Umbilical cord (tissue), 2 donors: ENCODE measurements around the gene ZDHHC11. TPM values are rescaled to one million over a fixed set of nuclear protein-coding genes. Genes with fewer than 3 reads are reported as not detected.
"Not testable (repeated sequence)": the region's sequence is repeated elsewhere in the genome, so short reads cannot be mapped to it uniquely, and the experiment has no call there.

Source experiments
- DNase-seq: peaks from one replicate; pipeline ENCODE4 v3.0.0-alpha.2; 2015; ENCODE audit warnings: low spot score
- total RNA-seq: library from RNA; depleted of rRNA; stranded (reverse); fragments of >200 nt; gene quantifications from one replicate; pipeline ENCODE4 v1.2.3, GENCODE V29; 2014; ENCODE audit warnings: low replicate concordance; ENCODE audit not compliant: insufficient read depth

Gene ZDHHC11
- total RNA-seq, 1 donor from 2014 or later = not detected

DNA sequence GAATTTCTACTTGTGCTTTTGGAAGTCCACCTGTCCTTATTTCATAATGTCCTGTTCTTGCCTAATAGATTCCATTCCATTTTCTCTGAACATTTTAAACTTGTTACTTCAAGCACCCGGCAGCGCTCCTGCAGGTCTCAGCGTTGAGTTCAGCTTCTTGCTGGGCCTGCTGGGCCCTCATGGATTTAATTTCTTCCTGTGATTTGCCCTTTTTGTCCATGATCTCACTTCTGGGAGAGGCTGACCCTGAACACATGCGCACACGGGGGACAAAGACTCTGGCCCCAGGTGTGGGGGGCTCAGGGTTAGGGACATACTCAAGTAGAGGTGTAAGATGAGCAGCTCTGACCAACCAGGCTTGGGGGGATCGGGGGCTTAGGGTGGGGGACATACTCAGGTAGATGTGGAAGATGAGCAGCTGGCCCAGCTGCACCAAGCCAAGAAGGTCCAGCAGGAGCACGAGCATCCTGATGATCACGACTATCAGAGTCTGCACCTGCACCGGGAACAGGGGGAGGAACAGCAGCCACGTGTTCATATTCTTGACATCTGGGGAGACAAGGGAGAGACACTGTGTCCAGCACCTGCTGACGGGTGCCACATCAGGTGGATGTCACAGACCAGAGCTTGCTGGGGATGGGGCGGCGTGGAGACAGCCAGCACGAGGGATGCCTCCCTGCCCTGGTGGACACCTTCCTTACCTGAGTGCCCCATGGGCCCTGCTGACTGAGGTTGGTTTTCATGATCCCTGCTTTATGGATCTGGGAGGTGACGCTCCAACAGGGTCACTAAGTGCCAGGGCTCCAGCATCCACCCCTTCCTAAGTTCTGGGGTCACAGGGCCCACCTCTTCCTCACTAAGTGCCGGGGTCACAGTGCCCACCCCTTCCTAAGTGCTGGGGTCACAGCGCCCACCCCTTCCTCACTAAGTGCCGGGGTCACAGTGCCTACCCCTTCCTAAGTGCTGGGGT, 102.5 kb downstream of the ZDHHC11 start:
- DNase-seq = not testable (repeated sequence)

DNA sequence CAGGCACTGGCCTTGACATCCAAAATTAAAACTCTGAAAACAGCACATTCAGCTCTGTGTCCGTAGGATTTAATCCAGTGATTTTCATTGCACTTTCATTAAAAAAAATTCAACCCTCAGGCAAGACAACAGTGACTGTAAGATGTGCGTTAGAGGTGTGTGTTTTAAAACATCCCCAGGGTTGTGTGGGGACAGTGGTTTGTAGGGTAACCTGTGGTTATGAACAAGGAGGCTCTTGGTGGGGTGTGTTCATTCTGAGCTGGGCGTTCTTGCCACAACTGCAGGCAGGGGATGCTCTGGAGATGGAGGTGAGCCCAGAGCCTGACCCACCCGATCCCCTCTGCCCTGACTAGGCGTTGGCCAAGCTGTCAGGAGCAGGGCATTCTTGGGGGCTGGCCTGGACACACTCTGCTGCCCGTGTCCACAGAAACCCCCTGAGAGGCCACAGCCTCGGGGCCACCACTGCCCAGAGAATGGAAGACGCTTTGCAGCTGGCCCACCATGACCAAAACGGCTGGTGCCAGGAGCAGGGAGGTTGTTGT, 103.4 kb downstream of the ZDHHC11 start:
- not testable (repeated sequence) for DNase-seq

DNA sequence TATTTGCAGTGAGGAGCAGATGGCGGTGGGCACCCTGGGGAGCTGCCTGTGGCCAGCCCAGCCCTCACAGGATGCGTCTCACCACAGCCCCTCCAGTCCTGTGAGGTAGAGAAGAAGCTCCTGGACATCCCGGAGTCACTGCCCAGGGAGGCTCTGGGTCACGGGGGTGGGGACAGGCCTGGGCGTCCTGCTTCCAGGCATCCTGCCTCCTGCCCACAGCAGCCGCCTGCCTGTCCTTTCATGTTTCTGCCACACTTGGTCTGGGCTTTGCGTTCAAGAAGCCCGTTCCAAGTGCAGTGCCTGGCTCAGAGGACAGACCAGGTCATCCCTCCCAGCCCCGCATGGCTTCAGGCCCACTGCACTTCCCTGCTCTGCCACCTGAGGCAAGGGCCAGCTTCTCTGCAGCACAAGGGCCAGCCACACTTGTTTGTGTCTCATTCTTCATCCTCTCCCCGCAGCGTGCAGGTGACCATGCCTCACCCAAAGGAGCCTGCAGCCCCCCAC, 104.5 kb downstream of the ZDHHC11 start:
- no peak for DNase-seq

Other genes with a start within 250 kb of the ZDHHC11 start
- gene CEP72, start 238.6 kb downstream of the ZDHHC11 start, total RNA-seq = 0.72 TPM
- gene TPPP, start 157.6 kb downstream of the ZDHHC11 start, total RNA-seq = 1.9 TPM
- 4.3 TPM for gene ZDHHC11B, start 66.3 kb downstream of the ZDHHC11 start, total RNA-seq
- 29.6 TPM for gene BRD9, start 41.8 kb upstream of the ZDHHC11 start, total RNA-seq
- 2.9 TPM for gene TRIP13, start 41.9 kb upstream of the ZDHHC11 start, total RNA-seq
- 1.9 TPM for gene NKD2, start 157.8 kb upstream of the ZDHHC11 start, total RNA-seq